Lower lobe of right lung (tissue), 2 donors: Measurements from ENCODE around the gene PIK3C2B. TPM values are rescaled to one million over a fixed set of nuclear protein-coding genes. Genes with fewer than 3 reads are reported as not detected.
A peak's percentile ranks its signal among the peaks of the same experiment; 100 is the strongest.

Source experiments
- ATAC-seq, 2 donors: fragments of 200-7000 bp; cut with Tn5 transposase; one replicate each; pipeline ENCODE4 v1.9.1; 2020 to 2022; ENCODE audit warnings: mild to moderate bottlenecking in 2 of 2, moderate library complexity in 2 of 2
- DNase-seq: peaks from one replicate; pipeline ENCODE4 v3.0.0-alpha.2; 2020
- H3K27ac ChIP-seq: fragments of 200-600 bp; one replicate; pipeline ENCODE4 v1.8.0; 2022
- H3K27me3 ChIP-seq: fragments of 200-600 bp; one replicate; pipeline ENCODE4 v1.8.0; 2022; ENCODE audit warnings: low read depth
- H3K36me3 ChIP-seq: fragments of 200-600 bp; one replicate; pipeline ENCODE4 v1.8.0; 2022; ENCODE audit warnings: mild to moderate bottlenecking
- H3K4me1 ChIP-seq: fragments of 200-600 bp; one replicate; pipeline ENCODE4 v1.8.0; 2022
- H3K4me3 ChIP-seq: fragments of 200-600 bp; one replicate; pipeline ENCODE4 v1.8.0; 2022; ENCODE audit warnings: mild to moderate bottlenecking
- H3K9me3 ChIP-seq: fragments of 200-600 bp; one replicate; pipeline ENCODE4 v1.8.0; 2022
- CTCF ChIP-seq: fragments of 200-600 bp; IDR thresholded peaks from one replicate; pipeline ENCODE4 v1.8.0; 2022; ENCODE audit warnings: antibody characterized with exemption, mild to moderate bottlenecking
- intact Hi-C: fragments of 100-400 bp; cut with DNase I; formaldehyde crosslinking; loops from one replicate; pipeline ENCODE4 v1.11.0; 2022
- total RNA-seq: library from RNA; stranded (reverse); fragmentation: NEBNext Ultra II Directional; extraction: Animal tissue kit (Norgen Biotek cat#: 25700); gene quantifications from one replicate; pipeline ENCODE4 v1.2.1, GENCODE V29; 2021
- donor health status: DM: no; HTN: yes; CAD: no; lungs with severe emphysema.

PIK3C2B gene
- total RNA-seq, 1 donor from 2014 or later = 50.5 TPM

- H3K4me3 ChIP-seq = no peak overlapping the region
- no peaks in the 10 kb centered on the region for H3K36me3 ChIP-seq
- no peak for TF ChIP-seq CTCF
- H3K9me3 ChIP-seq = no peaks in the 10 kb centered on the region
- DNase-seq (no peak), ATAC-seq (peak; percentile 32 to 44)
- H3K27me3 ChIP-seq = no peaks in the 10 kb centered on the region
- no peak overlapping the region for H3K27ac ChIP-seq
- intact Hi-C loops = no loop called here
- H3K4me1 ChIP-seq = peaks cover 90% of the 10 kb centered on the region
Observed at GRCh38 chr1:204479387-204480136, 15.0 kb downstream of the PIK3C2B start.

- no peaks in the 10 kb centered on the region for H3K27me3 ChIP-seq
- TF ChIP-seq CTCF = no peak
- no peak for DNase-seq
- intact Hi-C loops = no loop called here
- no peaks in the 10 kb centered on the region for H3K9me3 ChIP-seq
- peak overlapping the region; percentile 11 for H3K27ac ChIP-seq
- H3K4me1 ChIP-seq = peaks cover 87% of the 10 kb centered on the region
- H3K4me3 ChIP-seq = no peak overlapping the region
- no peak for ATAC-seq
- no peaks in the 10 kb centered on the region for H3K36me3 ChIP-seq
Observed at GRCh38 chr1:204478921-204479320, 15.7 kb downstream of the PIK3C2B start.

- TF ChIP-seq CTCF = no peak
- Histone ChIP-seq H3K9me3 (no peaks in the 10 kb centered on the region), H3K4me3 (no peak overlapping the region), H3K27me3 (no peaks in the 10 kb centered on the region), H3K27ac (peak overlapping the region; percentile 11), H3K4me1 (peaks cover 82% of the 10 kb centered on the region), H3K36me3 (no peaks in the 10 kb centered on the region)
- no peak for DNase-seq
- intact Hi-C loops = no loop called here
- no peak for ATAC-seq
Observed at GRCh38 chr1:204478172-204478899, 16.3 kb downstream of the PIK3C2B start.

GRCh38 chr1:204477036-204477740 lies 17.4 kb downstream of the PIK3C2B start:
- no peaks in the 10 kb centered on the region for H3K27me3 ChIP-seq
- H3K9me3 ChIP-seq = no peaks in the 10 kb centered on the region
- intact Hi-C loops = no loop called here
- ATAC-seq (peak; percentile 28 to 45), DNase-seq (no peak)
- no peak for TF ChIP-seq CTCF
- no peak overlapping the region for H3K4me3 ChIP-seq
- H3K36me3 ChIP-seq = no peaks in the 10 kb centered on the region
- H3K27ac ChIP-seq = peak overlapping the region; percentile 6
- H3K4me1 ChIP-seq = peaks cover 75% of the 10 kb centered on the region

GRCh38 chr1:204476563-204476962 lies 18.0 kb downstream of the PIK3C2B start:
- no peaks in the 10 kb centered on the region for H3K27me3 ChIP-seq
- H3K27ac ChIP-seq = peak overlapping the region; percentile 49
- DNase-seq (no peak), ATAC-seq (no peak)
- intact Hi-C loops = no loop called here
- H3K9me3 ChIP-seq = no peaks in the 10 kb centered on the region
- no peak overlapping the region for H3K4me3 ChIP-seq
- peaks cover 68% of the 10 kb centered on the region for H3K4me1 ChIP-seq
- H3K36me3 ChIP-seq = no peaks in the 10 kb centered on the region
- no peak for TF ChIP-seq CTCF
